Effector memory CD4-positive, alpha-beta T cell (primary cell): Measurements from ENCODE around the gene ZNF641.
A peak's percentile ranks its signal among the peaks of the same experiment; 100 is the strongest.

Source experiments
- DNase-seq, 3 donors: peaks; one replicate each; pipeline ENCODE4 v3.0.0-alpha.2; 2020
- H3K27ac ChIP-seq: 2 replicates; pipeline ENCODE4 v1.7.0; 2013; ENCODE audit warnings: mild to moderate bottlenecking, low read length, moderate library complexity; ENCODE audit not compliant: insufficient read depth, poor library complexity, severe bottlenecking
- H3K27me3 ChIP-seq: replicated peaks from 2 replicates; pipeline ENCODE4 v1.7.0; 2013; ENCODE audit warnings: mild to moderate bottlenecking, low read length; ENCODE audit not compliant: insufficient read depth, control insufficient read depth, poor library complexity, severe bottlenecking
- H3K36me3 ChIP-seq: 2 replicates; pipeline ENCODE4 v1.7.0; 2013; ENCODE audit warnings: mild to moderate bottlenecking, low read length, moderate library complexity; ENCODE audit not compliant: control insufficient read depth, insufficient read depth
- H3K4me1 ChIP-seq: 2 replicates; pipeline ENCODE4 v1.7.0; 2013; ENCODE audit warnings: low read length, mild to moderate bottlenecking; ENCODE audit not compliant: control insufficient read depth, insufficient read depth, poor library complexity, severe bottlenecking
- H3K4me3 ChIP-seq: 2 replicates; pipeline ENCODE4 v1.7.0; 2013; ENCODE audit warnings: low read length, low read depth, mild to moderate bottlenecking; ENCODE audit not compliant: insufficient read depth, poor library complexity, severe bottlenecking
- H3K9me3 ChIP-seq: 2 replicates; pipeline ENCODE4 v1.7.0; 2013; ENCODE audit warnings: mild to moderate bottlenecking, low read length, moderate library complexity; ENCODE audit not compliant: control insufficient read depth

ZNF641 gene

GRCh38 chr12:48302161-48302911 is 48.4 kb downstream of the ZNF641 start:
- Histone ChIP-seq H3K27ac (no peak overlapping the region), H3K27me3 (no peaks in the 10 kb centered on the region)
- no peak for DNase-seq

DNA sequence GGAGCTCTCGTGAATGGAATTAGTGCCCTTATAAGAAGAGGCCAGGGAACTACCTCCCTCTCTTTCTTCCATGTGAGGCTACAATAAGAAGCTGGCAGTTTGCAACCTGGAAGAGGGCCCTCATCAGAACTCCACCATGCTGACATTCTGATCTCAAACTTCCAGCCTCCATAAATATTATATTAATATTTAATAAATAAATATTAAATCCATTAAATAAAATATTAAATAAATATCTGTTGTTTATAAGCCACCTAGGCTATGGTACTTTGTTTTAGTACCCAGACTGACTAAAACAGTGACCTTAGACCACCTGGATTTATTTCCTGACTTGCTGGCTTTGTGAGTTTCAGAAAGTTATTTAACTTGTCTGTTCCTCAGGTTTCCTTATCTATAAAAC is 49.9 kb downstream of the ZNF641 start:
- H3K4me1 ChIP-seq: no peaks in the 10 kb centered on the region

More at GRCh38 chr12:48302161-48302911, 48.4 kb downstream of the ZNF641 start:
- Histone ChIP-seq H3K36me3 (no peaks in the 10 kb centered on the region), H3K4me1 (no peaks in the 10 kb centered on the region), H3K9me3 (no peaks in the 10 kb centered on the region), H3K4me3 (no peak overlapping the region)

DNA sequence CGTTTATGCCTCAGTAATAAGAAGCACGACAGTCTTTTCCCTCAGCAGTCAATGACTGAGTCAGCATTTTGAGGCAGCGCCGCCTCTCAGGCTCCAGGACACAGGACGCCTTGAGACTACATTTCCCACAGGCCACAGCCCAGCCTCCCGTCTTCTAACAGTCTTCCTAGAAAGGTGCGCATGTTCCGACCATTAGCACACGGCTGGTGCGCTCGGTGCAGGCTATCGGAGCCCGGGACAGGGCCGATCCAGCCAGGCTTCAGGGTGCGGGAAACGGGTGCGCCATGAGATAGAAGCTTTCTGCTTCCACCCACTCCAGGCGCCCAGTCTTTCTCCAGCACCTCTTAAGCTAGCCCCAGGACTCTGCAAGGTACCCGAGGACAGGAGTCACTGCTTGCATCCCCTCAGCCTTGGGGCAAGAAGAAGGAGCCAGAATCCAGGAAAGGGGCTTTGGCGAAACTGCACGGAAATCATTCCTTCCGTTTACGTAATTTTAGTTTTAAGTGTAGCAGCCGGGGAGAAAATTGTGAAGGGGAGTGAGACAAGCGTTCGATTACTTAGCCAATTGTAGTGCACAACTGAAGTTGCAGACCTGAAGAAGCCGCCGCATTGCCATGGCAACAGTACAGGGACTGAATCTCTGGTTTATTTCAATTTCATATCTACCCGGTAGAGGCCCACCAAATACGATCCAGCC is 54.0 kb downstream of the ZNF641 start:
- peak overlapping the region; percentile 11 for H3K4me3 ChIP-seq
- H3K9me3 ChIP-seq: no peaks in the 10 kb centered on the region
- no peak for DNase-seq
- H3K27ac ChIP-seq: no peak overlapping the region
- H3K27me3 ChIP-seq: no peaks in the 10 kb centered on the region
- H3K36me3 ChIP-seq: no peaks in the 10 kb centered on the region
- H3K4me1 ChIP-seq: no peaks in the 10 kb centered on the region

More for the DNA sequence above, 49.9 kb downstream of the ZNF641 start:
- Histone ChIP-seq H3K27ac (no peak overlapping the region), H3K4me3 (no peak overlapping the region), H3K36me3 (no peaks in the 10 kb centered on the region), H3K9me3 (no peaks in the 10 kb centered on the region), H3K27me3 (no peaks in the 10 kb centered on the region)
- DNase-seq: no peak

- H3K36me3 ChIP-seq: no peaks in the 10 kb centered on the region
- DNase-seq: no peak
- no peaks in the 10 kb centered on the region for H3K4me1 ChIP-seq
- H3K9me3 ChIP-seq: no peaks in the 10 kb centered on the region
- H3K4me3 ChIP-seq: no peak overlapping the region
- no peak overlapping the region for H3K27ac ChIP-seq
- H3K27me3 ChIP-seq: no peaks in the 10 kb centered on the region
These were observed 58.7 kb downstream of the ZNF641 start for GRCh38 chr12:48292040-48292439.

DNA sequence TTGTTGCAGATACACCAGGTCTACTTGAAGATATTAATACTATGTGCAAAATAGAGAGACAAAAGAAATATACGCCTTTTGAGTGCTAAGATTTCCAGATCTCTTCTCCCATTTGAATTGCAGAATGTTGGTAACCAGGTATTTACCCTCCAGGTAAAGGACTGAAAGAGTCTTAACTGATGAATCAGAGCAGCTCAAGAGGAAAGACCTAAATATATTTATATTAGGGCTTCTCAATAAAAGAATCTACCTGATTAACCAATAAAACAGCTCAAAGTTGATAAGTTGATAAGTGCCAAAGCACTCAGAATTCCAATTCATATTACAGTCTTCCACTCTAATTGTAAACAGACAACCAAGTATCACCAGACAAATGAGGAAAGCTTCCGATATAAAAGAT is 59.2 kb downstream of the ZNF641 start:
- Histone ChIP-seq H3K4me3 (no peak overlapping the region), H3K4me1 (peaks cover 3% of the 10 kb centered on the region), H3K27me3 (no peaks in the 10 kb centered on the region), H3K27ac (no peak overlapping the region), H3K36me3 (no peaks in the 10 kb centered on the region), H3K9me3 (no peaks in the 10 kb centered on the region)
- no peak for DNase-seq

DNA sequence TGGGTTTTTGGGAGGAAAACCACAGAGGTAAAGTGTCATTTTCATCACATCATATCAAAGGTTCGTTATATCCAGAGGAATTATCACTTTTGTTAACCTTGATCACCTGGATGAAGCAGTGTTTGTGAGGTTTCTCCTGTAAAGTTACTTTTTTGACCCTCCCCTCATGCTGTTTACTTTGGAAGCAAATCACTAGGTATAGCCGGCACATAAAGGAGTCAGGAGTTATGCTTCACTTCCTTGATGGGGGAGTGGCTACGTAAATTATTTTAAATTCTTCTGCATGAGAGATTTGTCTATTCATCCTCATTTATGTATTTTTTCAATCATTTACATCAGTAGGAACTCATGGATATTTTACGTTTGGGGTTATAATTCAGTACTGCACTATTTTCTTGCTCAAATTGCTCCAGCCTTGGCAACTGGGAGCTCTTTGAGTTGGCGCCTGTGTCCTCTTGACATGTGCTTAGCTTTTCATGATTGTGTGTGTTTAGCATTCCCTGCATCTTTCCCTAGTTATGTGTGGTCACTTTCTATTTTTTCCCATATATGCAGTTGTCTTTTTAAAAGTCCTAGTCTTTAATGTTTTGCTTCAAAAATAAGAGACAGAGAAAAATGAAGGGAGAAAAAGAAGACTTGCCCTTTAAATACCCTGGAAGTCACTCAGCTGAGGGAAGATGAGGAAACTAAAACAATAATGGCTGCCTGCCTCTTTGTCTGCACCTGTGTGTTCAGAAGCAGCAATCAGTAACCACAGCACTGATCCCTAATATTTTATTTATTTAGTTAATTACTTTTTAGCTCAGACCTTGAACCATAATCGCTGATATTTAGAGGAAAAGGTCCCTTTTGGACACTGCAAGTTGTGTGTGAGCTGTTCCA is 62.1 kb downstream of the ZNF641 start:
- Histone ChIP-seq H3K36me3 (no peaks in the 10 kb centered on the region), H3K4me3 (no peak overlapping the region), H3K27ac (no peak overlapping the region), H3K27me3 (no peaks in the 10 kb centered on the region), H3K4me1 (peaks cover 10% of the 10 kb centered on the region), H3K9me3 (no peaks in the 10 kb centered on the region)
- no peak for DNase-seq
